Keratinocyte (primary cell): ENCODE measurements around the gene CFAP157. TPM values are rescaled to one million over a fixed set of nuclear protein-coding genes. Genes with fewer than 3 reads are reported as not detected.

Experiments
- DNase-seq: peaks from one replicate; pipeline ENCODE4 v3.0.0-alpha.2; 2011; ENCODE audit warnings: low read depth, missing footprints, low spot score
- FAIRE-seq: peaks from 2 replicates; lab custom pipeline; 2011; peaks lifted over from hg19 to GRCh38; lab: Jason Lieb, UNC
- H2AFZ ChIP-seq: 2 replicates; pipeline ENCODE4 v1.6.0; 2012; ENCODE audit warnings: low read length, control low read depth, inconsistent platforms; ENCODE audit not compliant: control insufficient read depth
- H3K27ac ChIP-seq: 2 replicates; pipeline ENCODE4 v1.5.1; 2011; ENCODE audit warnings: low read length; ENCODE audit not compliant: control insufficient read depth, insufficient read depth
- H3K27me3 ChIP-seq: 3 replicates; pipeline ENCODE4 v1.6.0; 2011; ENCODE audit warnings: low read length; ENCODE audit not compliant: control insufficient read depth, insufficient read depth; ENCODE audit errors: extremely low read depth
- H3K36me3 ChIP-seq, 2 experiments: 2 replicates in 1 of 2; 3 replicates in 1 of 2; pipeline ENCODE4 v1.5.1; 2011; ENCODE audit warnings: low read length in 2 of 2, mild to moderate bottlenecking in 1 of 2; ENCODE audit not compliant: control insufficient read depth in 2 of 2, insufficient read depth in 2 of 2; ENCODE audit errors: extremely low read depth in 1 of 2
- H3K4me1 ChIP-seq: 3 replicates; pipeline ENCODE4 v1.5.1; 2011; ENCODE audit warnings: low read length; ENCODE audit not compliant: control insufficient read depth, insufficient read depth; ENCODE audit errors: extremely low read depth
- H3K4me2 ChIP-seq: 3 replicates; pipeline ENCODE4 v1.6.0; 2011; ENCODE audit warnings: low read depth, low read length; ENCODE audit not compliant: control insufficient read depth, insufficient read depth; ENCODE audit errors: extremely low read depth
- H3K4me3 ChIP-seq, 3 experiments: fragments of 200-600 bp in 1 of 3; sonication (generic) in 1 of 3; 2 replicates in 2 of 3; 3 replicates in 1 of 3; pipeline ENCODE4 v1.5.1; 2011 to 2016; ENCODE audit warnings: low read length in 3 of 3, mild to moderate bottlenecking in 3 of 3, control low read depth in 2 of 3, inconsistent platforms in 1 of 3, low read depth in 1 of 3, mixed read lengths in 1 of 3, mixed run types in 1 of 3, moderate library complexity in 1 of 3; ENCODE audit not compliant: control insufficient read depth in 2 of 3, insufficient read depth in 2 of 3; ENCODE audit errors: extremely low read depth in 1 of 3
- H3K79me2 ChIP-seq: 2 replicates; pipeline ENCODE4 v1.6.0; 2012; ENCODE audit warnings: low read length; ENCODE audit not compliant: control insufficient read depth, insufficient read depth
- H3K9ac ChIP-seq: 3 replicates; pipeline ENCODE4 v1.6.0; 2011; ENCODE audit warnings: low read length; ENCODE audit not compliant: control insufficient read depth, insufficient read depth; ENCODE audit errors: extremely low read depth
- H3K9me1 ChIP-seq: 3 replicates; pipeline ENCODE4 v1.6.0; 2011; ENCODE audit warnings: low read length; ENCODE audit not compliant: control insufficient read depth, insufficient read depth; ENCODE audit errors: extremely low read depth
- H3K9me3 ChIP-seq: 2 replicates; pipeline ENCODE4 v1.5.1; 2012; ENCODE audit warnings: low read depth, low read length; ENCODE audit not compliant: control insufficient read depth
- H4K20me1 ChIP-seq: 3 replicates; pipeline ENCODE4 v1.6.0; 2011; ENCODE audit warnings: low read length; ENCODE audit not compliant: control insufficient read depth, insufficient read depth; ENCODE audit errors: extremely low read depth
- EZH2 ChIP-seq: IDR thresholded peaks from one replicate; pipeline ENCODE4 v1.6.1; 2012; ENCODE audit warnings: inconsistent platforms, mild to moderate bottlenecking, low read length, moderate library complexity
- dilution Hi-C: fragments of 300-500 bp; cut with MboI; formaldehyde crosslinking; loops from one replicate; pipeline ENCODE4 v1.7.0; 2020; ENCODE audit warnings: low sequenced_read_pairs; ENCODE audit not compliant: extremely low pct_ligation_motif_present
- polyA plus RNA-seq, 5 experiments: library from polyadenylated mRNA; depleted of rRNA in 3 of 5; stranded (reverse) in 3 of 5; stranded (forward) in 1 of 5; unstranded in 1 of 5; fragments of >200 nt; gene quantifications; 1 replicate in 1 of 5; 2 replicates in 3 of 5; 3 replicates in 1 of 5; pipeline versions ENCODE4 v1.2.1 to v1.2.3, GENCODE V29; 2011 to 2012; ENCODE audit warnings: missing spikeins in 2 of 5, low read depth in 1 of 5, low replicate concordance in 1 of 5
- TF ChIP-seq, protein P1 (sequence below), 3 experiments: IDR thresholded peaks in 1 of 3; conservative IDR thresholded peaks in 1 of 3; optimal IDR thresholded peaks in 1 of 3; 2 replicates in 2 of 3; 3 replicates in 1 of 3; pipeline versions ENCODE3 to v1.5.1; 2011; ENCODE audit warnings: low read length in 3 of 3, mild to moderate bottlenecking in 3 of 3, moderate library complexity in 2 of 3, control low read depth in 1 of 3, inconsistent platforms in 1 of 3; ENCODE audit not compliant: insufficient read depth in 2 of 3; ENCODE audit errors: extremely low read depth in 1 of 3

The CFAP157 gene
- polyA plus RNA-seq, 1 donor (not counting 4 experiments of a cell fraction or from before 2014, with no cell fraction given), result not detected

DNA sequence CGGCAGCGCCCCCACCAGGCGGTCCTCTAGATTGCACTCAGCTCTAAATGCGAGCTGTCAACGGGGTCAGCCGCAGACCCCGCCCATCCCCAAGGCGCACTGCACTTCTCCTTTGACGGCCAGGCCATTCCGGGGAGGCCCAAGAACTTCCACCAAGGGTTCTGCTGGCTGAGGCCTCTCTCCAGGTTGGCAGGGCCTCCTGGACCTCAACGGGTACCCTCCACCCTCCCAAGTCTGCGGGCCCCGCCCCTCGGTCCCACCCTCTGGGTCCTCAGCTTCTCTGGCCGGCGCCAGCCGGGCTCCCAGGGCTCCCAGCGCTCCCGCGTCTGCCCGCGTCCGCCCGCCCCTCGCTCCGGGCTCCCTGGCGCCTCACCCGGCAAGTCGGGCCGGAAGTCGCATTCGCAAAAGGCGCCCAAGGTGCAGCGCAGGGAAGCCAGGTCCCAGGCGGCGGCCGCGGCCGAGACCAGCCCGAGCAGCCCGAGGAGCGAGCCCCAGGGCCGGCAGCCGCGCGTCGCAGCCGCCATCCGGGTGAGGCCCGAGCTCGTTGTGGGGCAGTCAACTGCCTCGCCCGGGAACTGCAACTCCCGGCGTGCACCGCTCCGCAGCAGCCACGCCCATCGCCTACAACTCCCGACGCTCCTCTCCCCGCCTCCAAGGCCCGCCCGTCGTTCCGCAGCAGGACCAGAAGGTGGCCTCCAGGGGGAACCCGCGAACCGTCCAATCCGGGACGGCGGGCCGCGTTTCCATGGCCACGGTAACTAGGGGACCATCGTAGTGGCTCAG is 28.1 kb downstream of the CFAP157 start, which contains the start of gene TOR2A:
Gene TOR2A, minus strand, starts transcription at position 548 of the 783 bp plus-strand sequence. Its CDS starts 24 bp downstream, at position 524.
- Histone ChIP-seq H4K20me1 (no peaks in the 10 kb centered on the region), H3K9ac (peak within 1 kb of the TSS; percentile 78), H2AFZ (peak within 1 kb of the TSS; percentile 85), H3K9me3 (no peaks in the 10 kb centered on the region), H3K9me1 (no peaks in the 10 kb centered on the region), H3K4me1 (peaks cover 13% of the 10 kb centered on the region), H3K36me3 (peaks cover 0 to 3% of the 10 kb centered on the region in 2 experiments), H3K27ac (peak within 1 kb of the TSS; percentile 25), H3K4me2 (peak within 1 kb of the TSS; percentile 78), H3K4me3 (peak within 1 kb of the TSS; percentile 64 to 87 (median 73)), H3K79me2 (no peaks in the 10 kb centered on the region), H3K27me3 (no peaks in the 10 kb centered on the region)
- peak; percentile 56 for FAIRE-seq
- TF ChIP-seq, protein P1, sequence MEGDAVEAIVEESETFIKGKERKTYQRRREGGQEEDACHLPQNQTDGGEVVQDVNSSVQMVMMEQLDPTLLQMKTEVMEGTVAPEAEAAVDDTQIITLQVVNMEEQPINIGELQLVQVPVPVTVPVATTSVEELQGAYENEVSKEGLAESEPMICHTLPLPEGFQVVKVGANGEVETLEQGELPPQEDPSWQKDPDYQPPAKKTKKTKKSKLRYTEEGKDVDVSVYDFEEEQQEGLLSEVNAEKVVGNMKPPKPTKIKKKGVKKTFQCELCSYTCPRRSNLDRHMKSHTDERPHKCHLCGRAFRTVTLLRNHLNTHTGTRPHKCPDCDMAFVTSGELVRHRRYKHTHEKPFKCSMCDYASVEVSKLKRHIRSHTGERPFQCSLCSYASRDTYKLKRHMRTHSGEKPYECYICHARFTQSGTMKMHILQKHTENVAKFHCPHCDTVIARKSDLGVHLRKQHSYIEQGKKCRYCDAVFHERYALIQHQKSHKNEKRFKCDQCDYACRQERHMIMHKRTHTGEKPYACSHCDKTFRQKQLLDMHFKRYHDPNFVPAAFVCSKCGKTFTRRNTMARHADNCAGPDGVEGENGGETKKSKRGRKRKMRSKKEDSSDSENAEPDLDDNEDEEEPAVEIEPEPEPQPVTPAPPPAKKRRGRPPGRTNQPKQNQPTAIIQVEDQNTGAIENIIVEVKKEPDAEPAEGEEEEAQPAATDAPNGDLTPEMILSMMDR (optimal IDR thresholded peaks at IDR 0.05 in 1 of 3, IDR thresholded peaks at IDR 0.05 in 1 of 3, conservative IDR thresholded peaks at IDR 0.05 in 1 of 3; ENCODE audit: extremely low read depth in 1 of 3, insufficient read depth in 2 of 3, low read length in 3 of 3), result peak; percentile 94 to 97 (median 96)
- TF ChIP-seq EZH2, result no peak
- DNase-seq, result peak; percentile 83
- dilution Hi-C loops, result no loop called here

DNA sequence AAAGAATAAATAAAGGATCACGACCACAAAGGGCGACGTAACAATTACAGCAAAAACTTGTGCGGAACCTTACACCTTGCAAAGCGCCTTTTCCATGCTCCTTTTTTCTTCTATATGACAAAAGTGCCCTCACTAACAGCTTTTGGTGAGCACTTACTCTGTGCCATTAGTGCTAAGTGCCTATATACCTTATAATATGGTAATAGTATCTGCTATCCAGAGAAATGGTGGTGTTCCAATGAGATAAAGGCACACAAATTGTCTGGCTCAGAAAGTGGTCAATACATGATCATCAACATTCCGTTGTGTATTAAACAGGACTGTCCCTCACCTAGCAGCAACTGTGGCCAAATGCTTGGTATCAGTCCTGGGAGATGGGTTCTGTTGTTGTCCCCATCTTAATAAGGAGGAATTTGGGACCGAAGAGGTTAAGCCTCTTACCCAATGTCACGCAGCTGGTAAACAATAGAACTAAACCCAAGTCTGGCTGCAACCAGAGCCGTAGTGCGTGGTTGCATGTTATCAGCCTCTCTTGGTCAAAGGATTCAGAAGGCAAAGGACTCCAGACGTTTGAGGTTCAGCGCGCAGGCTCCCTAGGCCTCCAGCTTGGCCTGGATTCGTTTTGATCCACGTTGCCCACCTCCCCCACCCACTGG is 28.9 kb downstream of the CFAP157 start:
- H3K79me2 ChIP-seq, result no peaks in the 10 kb centered on the region
- H3K27ac ChIP-seq, result no peak overlapping the region
- H3K27me3 ChIP-seq, result no peaks in the 10 kb centered on the region
- no peaks in the 10 kb centered on the region for H3K9me3 ChIP-seq
- H3K4me1 ChIP-seq, result peaks cover 19% of the 10 kb centered on the region
- TF ChIP-seq EZH2, result no peak
- TF ChIP-seq, protein P1 (optimal IDR thresholded peaks at IDR 0.05 in 1 of 3, IDR thresholded peaks at IDR 0.05 in 1 of 3, conservative IDR thresholded peaks at IDR 0.05 in 1 of 3; ENCODE audit: extremely low read depth in 1 of 3, insufficient read depth in 2 of 3, low read length in 3 of 3), result no peak
- no peak overlapping the region for H2AFZ ChIP-seq
- dilution Hi-C loops, result no loop called here
- H3K4me2 ChIP-seq, result no peak overlapping the region
- FAIRE-seq (no peak), DNase-seq (no peak)
- no peak overlapping the region for H3K4me3 ChIP-seq
- H4K20me1 ChIP-seq, result no peaks in the 10 kb centered on the region
- no peak overlapping the region for H3K9ac ChIP-seq
- peaks cover 0 to 3% of the 10 kb centered on the region in 2 experiments for H3K36me3 ChIP-seq
- H3K9me1 ChIP-seq, result no peaks in the 10 kb centered on the region
